Tibial nerve (tissue), 4 donors: ENCODE results near the gene SYNPO2L. TPM values are rescaled to one million over a fixed set of nuclear protein-coding genes. Genes with fewer than 3 reads are reported as not detected.

Experiments used
- DNase-seq, 2 donors: peaks; one replicate each; pipeline ENCODE4 v3.0.0-alpha.2; 2019; ENCODE audit warnings: low spot score in 2 of 2
- H3K27ac ChIP-seq, 4 donors: fragments of 200-600 bp; sonication (generic) in 3 of 4; one replicate each; pipeline ENCODE4 v1.5.1; 2017 to 2019; ENCODE audit warnings: mild to moderate bottlenecking in 1 of 4
- H3K27me3 ChIP-seq, 2 donors: fragments of 200-600 bp; sonication (generic) in 1 of 2; one replicate each; pipeline versions ENCODE4 v1.5.1 to v1.6.0; 2017 to 2019
- H3K36me3 ChIP-seq, 3 donors: fragments of 200-600 bp; sonication (generic); one replicate each; pipeline ENCODE4 v1.5.1; 2018 to 2019
- H3K4me1 ChIP-seq, 4 donors: fragments of 200-600 bp; sonication (generic) in 3 of 4; one replicate each; pipeline ENCODE4 v1.5.1; 2017 to 2019
- H3K4me3 ChIP-seq, 4 donors: fragments of 200-600 bp; sonication (generic) in 3 of 4; one replicate each; pipeline ENCODE4 v1.5.1; 2017 to 2019; ENCODE audit warnings: mild to moderate bottlenecking in 1 of 4, moderate library complexity in 1 of 4
- H3K9me3 ChIP-seq, 4 donors: fragments of 200-600 bp; sonication (generic) in 3 of 4; one replicate each; pipeline ENCODE4 v1.5.1; 2017 to 2019
- CTCF ChIP-seq, 5 experiments: fragments of 200-600 bp in 3 of 5; fragments of 450-650 bp in 2 of 5; sonication (generic) in 3 of 5; IDR thresholded peaks; one replicate each; pipeline ENCODE4 v1.5.1; 2016 to 2019; ENCODE audit warnings: antibody characterized with exemption in 5 of 5, mild to moderate bottlenecking in 3 of 5, moderate library complexity in 2 of 5
- EP300 ChIP-seq, 2 donors: sonication (generic); formaldehyde crosslinking; IDR thresholded peaks; one replicate each; pipeline ENCODE4 v1.6.1; 2017; ENCODE audit warnings: antibody characterized with exemption in 2 of 2, mild to moderate bottlenecking in 1 of 2
- POLR2A ChIP-seq, 2 donors: fragments of 450-650 bp; IDR thresholded peaks; one replicate each; pipeline ENCODE4 v1.6.1; 2017; ENCODE audit warnings: antibody characterized with exemption in 2 of 2, mild to moderate bottlenecking in 2 of 2, moderate library complexity in 2 of 2
- WGBS, 2 donors: methylation state at CpG; one replicate each; pipeline ENCODE4 v1.1.5; 2018; 5-methylcytosine and 5-hydroxymethylcytosine counted together
- total RNA-seq, 4 donors: library from RNA; depleted of rRNA; stranded (reverse); fragments of >200 nt; gene quantifications; one replicate each; pipeline ENCODE4 v1.1.0, GENCODE V29; 2016

The SYNPO2L gene
- total RNA-seq, 4 donors from 2014 or later: not detected

GRCh38 chr10:73601486-73601921 lies 54.3 kb downstream of the SYNPO2L start:
- Histone ChIP-seq H3K4me1 (no peaks in the 10 kb centered on the region), H3K27me3 (no peaks in the 10 kb centered on the region), H3K27ac (no peak overlapping the region), H3K4me3 (no peak overlapping the region), H3K36me3 (peaks cover 0 to 9% (median 0%) of the 10 kb centered on the region in 3 donors), H3K9me3 (no peaks in the 10 kb centered on the region)
- 40 to 43% methylated on average over 3 of the region's 3 CpGs for WGBS, 2 donors
- TF ChIP-seq POLR2A (IDR thresholded peaks at IDR 0.05) (no peak), CTCF (IDR thresholded peaks at IDR 0.05) (no peak), EP300 (IDR thresholded peaks at IDR 0.05) (no peak)
- no peak for DNase-seq

DNA sequence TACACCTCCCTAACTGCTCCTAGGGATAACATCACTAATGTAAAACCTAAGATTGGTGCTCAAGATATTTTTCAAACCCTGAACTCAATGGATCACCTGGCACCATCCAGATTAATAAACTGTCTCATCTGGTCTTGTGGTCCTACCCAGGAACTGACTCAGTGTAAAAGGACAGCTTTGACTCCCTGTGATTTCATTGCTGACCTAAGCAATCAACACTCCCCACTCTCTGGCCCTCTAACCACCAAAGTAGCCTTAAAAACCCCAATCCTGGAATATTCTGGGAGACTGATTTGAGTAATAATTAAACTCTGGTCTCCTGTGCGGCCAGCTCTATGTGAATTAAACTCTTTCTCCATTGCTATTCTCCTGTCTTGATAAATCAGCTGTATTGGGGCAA lies 58.5 kb downstream of the SYNPO2L start:
- TF ChIP-seq CTCF (IDR thresholded peaks at IDR 0.05) (no peak), EP300 (IDR thresholded peaks at IDR 0.05) (no peak), POLR2A (IDR thresholded peaks at IDR 0.05) (no peak)
- 83% methylated on average over 1 of the region's 1 CpG for WGBS, 2 donors
- Histone ChIP-seq H3K4me3 (no peak overlapping the region), H3K27me3 (no peaks in the 10 kb centered on the region), H3K4me1 (peaks cover 0 to 7% (median 3%) of the 10 kb centered on the region in 4 donors), H3K9me3 (no peaks in the 10 kb centered on the region), H3K36me3 (no peaks in the 10 kb centered on the region), H3K27ac (no peak overlapping the region)
- no peak for DNase-seq

Other genes with a start within 250 kb of the SYNPO2L start
- 100 to 1,000 TPM in 2 of 4 donors, 10 to 100 TPM in 2; 82.7 to 141 (median 114) TPM for gene ANXA7, start 242.0 kb downstream of the SYNPO2L start, total RNA-seq
- 1 to 10 TPM; 1.8 to 3.3 (median 3.0) TPM for gene MSS51, start 222.5 kb downstream of the SYNPO2L start, total RNA-seq
- 10 to 100 TPM; 47.1 to 75.6 (median 68.0) TPM for gene PPP3CB, start 160.0 kb downstream of the SYNPO2L start, total RNA-seq
- gene USP54, start 64.7 kb downstream of the SYNPO2L start, total RNA-seq: 100 to 1,000 TPM in 3 of 4 donors, 10 to 100 TPM in 1; 96.6 to 172 (median 125) TPM
- gene MYOZ1, start 14.6 kb downstream of the SYNPO2L start, total RNA-seq: 1 to 10 TPM in 2 of 4 donors, under 1 TPM in 2; 0.42 to 3.9 (median 1.4) TPM
- gene AGAP5, start 42.1 kb upstream of the SYNPO2L start, total RNA-seq: 10 to 100 TPM in 1 of 4 donors, 1 to 10 TPM in 3; 7.8 to 13.8 (median 8.8) TPM
- 10 to 100 TPM; 42.0 to 61.2 (median 43.3) TPM for gene SEC24C, start 88.3 kb upstream of the SYNPO2L start, total RNA-seq
- 10 to 100 TPM in 3 of 4 donors, 1 to 10 TPM in 1; 8.2 to 33.0 (median 16.2) TPM for gene CHCHD1, start 126.0 kb upstream of the SYNPO2L start, total RNA-seq
- gene ZSWIM8, start 129.6 kb upstream of the SYNPO2L start, total RNA-seq: 100 to 1,000 TPM; 104 to 138 (median 121) TPM
- gene NDST2, start 155.6 kb upstream of the SYNPO2L start, total RNA-seq: 10 to 100 TPM; 44.8 to 99.3 (median 61.7) TPM
- 10 to 100 TPM; 26.4 to 43.5 (median 35.1) TPM for gene CAMK2G, start 218.5 kb upstream of the SYNPO2L start, total RNA-seq